Suprapubic skin (tissue), 4 donors: ENCODE results near the gene USP3. TPM values are rescaled to one million over a fixed set of nuclear protein-coding genes. Genes with fewer than 3 reads are reported as not detected.

ENCODE experiments used
- DNase-seq, 2 donors: peaks; one replicate each; pipeline ENCODE4 v3.0.0-alpha.2; 2019; ENCODE audit warnings: low spot score in 2 of 2
- H3K27ac ChIP-seq: fragments of 200-600 bp; sonication (generic); one replicate; pipeline ENCODE4 v1.5.1; 2019
- H3K27me3 ChIP-seq: fragments of 200-600 bp; sonication (generic); one replicate; pipeline ENCODE4 v1.5.1; 2019
- H3K36me3 ChIP-seq: fragments of 200-600 bp; sonication (generic); one replicate; pipeline ENCODE4 v1.5.1; 2019
- H3K4me1 ChIP-seq: fragments of 200-600 bp; sonication (generic); one replicate; pipeline ENCODE4 v1.5.1; 2019
- H3K4me3 ChIP-seq: fragments of 200-600 bp; sonication (generic); one replicate; pipeline ENCODE4 v1.5.1; 2019; ENCODE audit warnings: mild to moderate bottlenecking
- H3K9me3 ChIP-seq: fragments of 200-600 bp; sonication (generic); one replicate; pipeline ENCODE4 v1.5.1; 2019
- EP300 ChIP-seq: sonication (generic); formaldehyde crosslinking; IDR thresholded peaks from one replicate; pipeline ENCODE4 v1.6.1; 2017; ENCODE audit warnings: antibody characterized with exemption
- POLR2A ChIP-seq, 2 donors: fragments of 450-650 bp; IDR thresholded peaks; one replicate each; pipeline ENCODE4 v1.6.1; 2017; ENCODE audit warnings: antibody characterized with exemption in 2 of 2, mild to moderate bottlenecking in 2 of 2, moderate library complexity in 2 of 2
- POLR2AphosphoS5 ChIP-seq, 3 donors: sonication (generic); formaldehyde crosslinking; IDR thresholded peaks; one replicate each; pipeline ENCODE4 v1.6.1; 2017; ENCODE audit warnings: antibody characterized with exemption in 3 of 3
- WGBS: methylation state at CpG from one replicate; pipeline ENCODE4 v1.1.5; 2018; 5-methylcytosine and 5-hydroxymethylcytosine counted together
- total RNA-seq, 4 donors: library from RNA; depleted of rRNA; stranded (reverse); fragments of >200 nt; gene quantifications; one replicate each; pipeline ENCODE4 v1.1.0, GENCODE V29; 2016
- TF ChIP-seq, protein P1 (sequence below), 2 donors: fragments of 200-600 bp in 1 of 2; fragments of 450-650 bp in 1 of 2; sonication (generic) in 1 of 2; IDR thresholded peaks; one replicate each; pipeline ENCODE4 v1.5.1; 2016 to 2019; ENCODE audit warnings: antibody characterized with exemption in 2 of 2, mild to moderate bottlenecking in 1 of 2, moderate library complexity in 1 of 2

USP3 gene
- total RNA-seq, 4 donors from 2014 or later, result 43.2 to 105 (median 48.0) TPM

DNA sequence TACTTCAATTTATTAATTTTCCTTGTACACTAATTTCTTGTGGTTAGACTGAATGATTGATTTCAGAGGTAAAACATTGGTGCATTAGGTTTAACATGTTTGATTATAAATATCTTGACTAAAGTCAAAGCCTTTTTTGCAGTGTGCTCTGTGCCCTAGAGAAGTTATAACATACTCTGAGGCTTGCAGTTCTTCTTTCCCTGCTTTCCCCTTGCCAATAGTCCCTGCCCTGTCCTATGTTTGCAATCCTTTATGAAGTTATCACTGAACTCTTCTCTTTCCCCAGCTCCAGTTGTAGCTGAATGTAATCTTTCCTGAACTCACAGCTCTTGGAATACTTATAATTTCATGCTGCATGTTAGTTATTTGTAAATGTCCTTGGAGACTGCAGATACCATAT, 35.6 kb downstream of the USP3 start:
- Histone ChIP-seq H3K27me3 (no peaks in the 10 kb centered on the region), H3K36me3 (peaks cover 16% of the 10 kb centered on the region), H3K4me3 (no peak overlapping the region), H3K9me3 (no peaks in the 10 kb centered on the region), H3K4me1 (no peaks in the 10 kb centered on the region), H3K27ac (no peak overlapping the region)
- TF ChIP-seq POLR2AphosphoS5 (IDR thresholded peaks at IDR 0.05) (no peak), POLR2A (IDR thresholded peaks at IDR 0.05) (no peak), EP300 (no peak)
- TF ChIP-seq, protein P1, sequence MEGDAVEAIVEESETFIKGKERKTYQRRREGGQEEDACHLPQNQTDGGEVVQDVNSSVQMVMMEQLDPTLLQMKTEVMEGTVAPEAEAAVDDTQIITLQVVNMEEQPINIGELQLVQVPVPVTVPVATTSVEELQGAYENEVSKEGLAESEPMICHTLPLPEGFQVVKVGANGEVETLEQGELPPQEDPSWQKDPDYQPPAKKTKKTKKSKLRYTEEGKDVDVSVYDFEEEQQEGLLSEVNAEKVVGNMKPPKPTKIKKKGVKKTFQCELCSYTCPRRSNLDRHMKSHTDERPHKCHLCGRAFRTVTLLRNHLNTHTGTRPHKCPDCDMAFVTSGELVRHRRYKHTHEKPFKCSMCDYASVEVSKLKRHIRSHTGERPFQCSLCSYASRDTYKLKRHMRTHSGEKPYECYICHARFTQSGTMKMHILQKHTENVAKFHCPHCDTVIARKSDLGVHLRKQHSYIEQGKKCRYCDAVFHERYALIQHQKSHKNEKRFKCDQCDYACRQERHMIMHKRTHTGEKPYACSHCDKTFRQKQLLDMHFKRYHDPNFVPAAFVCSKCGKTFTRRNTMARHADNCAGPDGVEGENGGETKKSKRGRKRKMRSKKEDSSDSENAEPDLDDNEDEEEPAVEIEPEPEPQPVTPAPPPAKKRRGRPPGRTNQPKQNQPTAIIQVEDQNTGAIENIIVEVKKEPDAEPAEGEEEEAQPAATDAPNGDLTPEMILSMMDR (IDR thresholded peaks at IDR 0.05), result no peak
- no peak for DNase-seq

DNA sequence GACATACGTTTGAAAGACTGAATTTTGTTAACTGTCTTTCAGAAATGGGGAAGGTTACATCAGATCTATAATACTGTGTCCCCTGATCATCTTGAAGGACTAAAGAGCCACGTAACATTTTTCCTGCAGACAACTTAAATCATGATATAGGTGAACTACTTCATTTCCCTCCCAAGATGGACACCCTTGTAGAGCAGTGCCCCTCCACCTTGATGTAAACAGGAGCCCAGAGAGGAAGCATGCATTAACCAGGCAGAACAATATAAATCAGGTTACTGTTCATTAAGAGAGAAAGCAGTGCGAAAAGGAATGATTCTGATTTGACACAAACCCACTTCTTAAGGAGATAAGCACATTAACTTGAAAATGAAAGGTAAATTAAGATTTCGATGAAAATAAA, 36.1 kb downstream of the USP3 start:
- peaks cover 16% of the 10 kb centered on the region for H3K36me3 ChIP-seq
- H3K9me3 ChIP-seq, result no peaks in the 10 kb centered on the region
- no peak for DNase-seq
- no peak for TF ChIP-seq POLR2A (IDR thresholded peaks at IDR 0.05)
- TF ChIP-seq, protein P1 (IDR thresholded peaks at IDR 0.05), result no peak
- TF ChIP-seq POLR2AphosphoS5 (IDR thresholded peaks at IDR 0.05), result no peak
- TF ChIP-seq EP300, result no peak
- no peaks in the 10 kb centered on the region for H3K27me3 ChIP-seq
- no peak overlapping the region for H3K4me3 ChIP-seq
- H3K27ac ChIP-seq, result no peak overlapping the region
- no peaks in the 10 kb centered on the region for H3K4me1 ChIP-seq
- WGBS, result 89% methylated on average over 4 of the region's 4 CpGs

DNA sequence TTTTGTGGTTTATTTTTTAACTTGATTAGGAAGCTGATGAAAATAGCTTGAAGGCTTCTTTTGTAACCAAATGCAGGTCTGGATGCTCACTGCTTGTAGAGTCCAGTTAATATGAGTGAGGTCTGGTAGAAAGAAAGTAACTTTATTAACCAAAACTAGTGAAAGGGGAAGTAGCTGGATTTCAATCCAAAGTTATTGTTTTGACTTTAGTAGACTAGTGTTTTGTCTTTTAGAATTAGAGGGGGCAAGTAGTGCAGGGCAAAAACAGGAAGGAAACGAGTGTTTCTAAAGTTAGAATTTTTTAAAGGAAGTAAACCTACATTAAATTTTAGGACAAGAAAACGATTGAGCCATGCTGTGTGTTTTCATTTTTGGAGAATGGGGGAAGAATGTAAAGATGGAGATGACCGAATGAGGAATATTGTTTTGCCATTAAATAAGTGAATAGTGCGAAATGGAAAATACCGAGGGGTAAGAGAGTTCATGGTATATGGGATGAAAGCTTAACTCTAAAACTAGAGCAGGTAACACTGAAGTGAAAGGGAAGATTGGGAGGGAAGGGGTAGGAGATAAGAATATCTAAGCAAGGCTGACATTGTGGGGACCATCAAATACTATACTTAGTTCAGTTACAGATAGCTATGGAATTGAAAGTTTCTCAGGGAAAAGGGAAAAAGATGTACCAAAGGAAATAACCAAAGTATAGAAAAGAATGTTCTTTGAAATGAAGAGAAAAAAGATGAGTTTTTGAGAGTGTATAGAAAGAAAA, 40.0 kb downstream of the USP3 start:
- 68% methylated on average over 5 of the region's 5 CpGs for WGBS
- TF ChIP-seq EP300 (no peak), POLR2AphosphoS5 (IDR thresholded peaks at IDR 0.05) (no peak), POLR2A (IDR thresholded peaks at IDR 0.05) (no peak)
- TF ChIP-seq, protein P1 (IDR thresholded peaks at IDR 0.05), result no peak
- no peaks in the 10 kb centered on the region for H3K27me3 ChIP-seq
- no peaks in the 10 kb centered on the region for H3K4me1 ChIP-seq
- DNase-seq, result no peak
- no peak overlapping the region for H3K27ac ChIP-seq
- peaks cover 3% of the 10 kb centered on the region for H3K36me3 ChIP-seq
- no peaks in the 10 kb centered on the region for H3K9me3 ChIP-seq
- H3K4me3 ChIP-seq, result no peak overlapping the region

DNA sequence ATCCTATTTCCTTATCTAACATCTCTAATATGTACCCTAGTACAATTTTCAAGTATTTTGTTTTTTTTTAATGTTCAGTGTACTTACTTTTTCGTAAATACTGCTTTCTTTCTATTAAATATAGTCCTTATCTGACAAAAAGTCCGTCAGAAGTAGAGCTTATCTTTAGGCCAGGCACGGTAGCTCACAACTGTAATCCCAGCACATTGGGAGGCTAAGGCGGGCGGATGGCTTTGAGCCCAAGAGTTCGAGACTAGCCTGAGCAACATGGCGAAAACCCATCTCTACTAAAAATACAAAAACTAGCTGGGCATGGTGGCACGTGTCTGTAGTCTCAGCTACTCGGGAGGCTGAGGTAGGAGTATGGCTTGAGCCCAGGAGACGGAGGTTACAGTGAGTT, 41.1 kb downstream of the USP3 start:
- 93% methylated on average over 10 of the region's 10 CpGs for WGBS
- no peaks in the 10 kb centered on the region for H3K27me3 ChIP-seq
- TF ChIP-seq EP300, result no peak
- TF ChIP-seq POLR2A (IDR thresholded peaks at IDR 0.05), result no peak
- TF ChIP-seq POLR2AphosphoS5 (IDR thresholded peaks at IDR 0.05), result no peak
- TF ChIP-seq, protein P1 (IDR thresholded peaks at IDR 0.05), result no peak

DNA sequence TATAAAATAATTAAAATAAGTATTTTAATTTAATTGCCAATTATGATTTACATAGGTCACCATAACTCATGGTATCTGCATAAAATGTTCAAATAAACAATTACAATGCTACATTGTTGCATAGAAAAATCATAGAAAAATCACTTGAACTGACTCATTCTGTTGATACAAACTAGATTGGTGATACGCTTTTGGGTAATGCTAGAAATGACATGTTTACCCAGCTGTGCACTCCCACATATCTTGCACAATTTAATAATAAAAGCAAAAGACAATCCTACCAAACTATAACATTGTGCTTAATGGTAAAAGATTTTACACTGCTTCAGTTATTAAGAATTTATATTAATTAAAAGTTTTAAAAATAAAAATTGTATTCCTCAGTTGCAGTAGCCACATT, 47.0 kb downstream of the USP3 start:
- WGBS, result 61% methylated on average over 1 of the region's 1 CpG
- peaks cover 23% of the 10 kb centered on the region for H3K4me1 ChIP-seq
- no peaks in the 10 kb centered on the region for H3K27me3 ChIP-seq
- H3K9me3 ChIP-seq, result no peaks in the 10 kb centered on the region
- H3K4me3 ChIP-seq, result no peak overlapping the region
- no peak for DNase-seq
- peaks cover 2% of the 10 kb centered on the region for H3K36me3 ChIP-seq
- H3K27ac ChIP-seq, result no peak overlapping the region
- TF ChIP-seq, protein P1 (IDR thresholded peaks at IDR 0.05), result no peak
- no peak for TF ChIP-seq EP300
- TF ChIP-seq POLR2A (IDR thresholded peaks at IDR 0.05), result no peak

More for the DNA sequence above, 41.1 kb downstream of the USP3 start:
- no peak for DNase-seq
- Histone ChIP-seq H3K4me3 (no peak overlapping the region), H3K9me3 (no peaks in the 10 kb centered on the region), H3K27ac (no peak overlapping the region), H3K36me3 (peaks cover 2% of the 10 kb centered on the region), H3K4me1 (no peaks in the 10 kb centered on the region)
